Cardiac fibroblast (primary cell): ENCODE results near the gene AEN.

Experiments
- DNase-seq, 2 donors: peaks; one replicate each; pipeline versions ENCODE4 v3.0.0 to v3.0.0-alpha.2; 2010; ENCODE audit warnings: low read depth in 2 of 2
- H3K4me3 ChIP-seq, 2 donors: replicated peaks in 1 of 2; 1 replicate in 1 of 2; 2 replicates in 1 of 2; pipeline ENCODE4 v1.5.1; 2011; ENCODE audit warnings: low read depth in 2 of 2, low read length in 2 of 2, mild to moderate bottlenecking in 2 of 2, moderate library complexity in 1 of 2
- TF ChIP-seq, protein P1 (sequence below): IDR thresholded peaks from one replicate; pipeline ENCODE4 v1.5.1; 2011; ENCODE audit warnings: low read depth, mild to moderate bottlenecking, low read length, inconsistent platforms

The AEN gene

DNA sequence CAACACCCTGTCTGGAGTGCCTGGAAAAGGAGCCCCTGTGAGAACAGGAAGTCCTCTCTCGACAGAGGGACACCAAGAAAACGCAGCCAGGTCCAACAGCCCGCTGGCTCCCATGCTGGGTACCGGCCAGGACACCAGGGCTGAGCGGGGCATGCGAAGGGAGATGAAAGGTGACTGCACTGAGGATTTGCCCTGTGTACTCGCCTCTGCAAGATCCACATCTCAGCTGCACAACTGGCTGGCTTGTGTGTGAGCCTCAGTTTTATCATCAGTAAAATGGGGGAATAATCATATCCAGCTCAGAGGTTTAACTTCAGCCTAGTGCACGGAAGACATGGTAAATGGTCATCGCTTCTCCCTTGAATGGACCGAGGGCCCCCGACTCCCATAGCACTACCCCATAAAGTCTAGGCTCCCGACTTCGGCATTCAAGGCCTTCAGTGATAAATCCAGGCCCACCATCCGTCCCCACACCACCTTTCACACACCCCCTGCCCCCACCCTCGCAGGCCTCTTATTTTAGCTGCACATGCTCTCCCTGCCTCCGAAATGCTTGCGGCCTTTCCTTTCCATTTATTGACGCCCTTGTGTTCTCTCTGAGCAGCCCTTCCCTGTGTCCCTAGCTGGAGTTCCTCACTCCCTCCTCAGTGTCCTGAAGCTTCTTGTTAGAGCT, 33.4 kb downstream of the AEN start:
- TF ChIP-seq, protein P1, sequence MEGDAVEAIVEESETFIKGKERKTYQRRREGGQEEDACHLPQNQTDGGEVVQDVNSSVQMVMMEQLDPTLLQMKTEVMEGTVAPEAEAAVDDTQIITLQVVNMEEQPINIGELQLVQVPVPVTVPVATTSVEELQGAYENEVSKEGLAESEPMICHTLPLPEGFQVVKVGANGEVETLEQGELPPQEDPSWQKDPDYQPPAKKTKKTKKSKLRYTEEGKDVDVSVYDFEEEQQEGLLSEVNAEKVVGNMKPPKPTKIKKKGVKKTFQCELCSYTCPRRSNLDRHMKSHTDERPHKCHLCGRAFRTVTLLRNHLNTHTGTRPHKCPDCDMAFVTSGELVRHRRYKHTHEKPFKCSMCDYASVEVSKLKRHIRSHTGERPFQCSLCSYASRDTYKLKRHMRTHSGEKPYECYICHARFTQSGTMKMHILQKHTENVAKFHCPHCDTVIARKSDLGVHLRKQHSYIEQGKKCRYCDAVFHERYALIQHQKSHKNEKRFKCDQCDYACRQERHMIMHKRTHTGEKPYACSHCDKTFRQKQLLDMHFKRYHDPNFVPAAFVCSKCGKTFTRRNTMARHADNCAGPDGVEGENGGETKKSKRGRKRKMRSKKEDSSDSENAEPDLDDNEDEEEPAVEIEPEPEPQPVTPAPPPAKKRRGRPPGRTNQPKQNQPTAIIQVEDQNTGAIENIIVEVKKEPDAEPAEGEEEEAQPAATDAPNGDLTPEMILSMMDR, result no peak
- no peak overlapping the region for H3K4me3 ChIP-seq
- DNase-seq, result no peak

DNA sequence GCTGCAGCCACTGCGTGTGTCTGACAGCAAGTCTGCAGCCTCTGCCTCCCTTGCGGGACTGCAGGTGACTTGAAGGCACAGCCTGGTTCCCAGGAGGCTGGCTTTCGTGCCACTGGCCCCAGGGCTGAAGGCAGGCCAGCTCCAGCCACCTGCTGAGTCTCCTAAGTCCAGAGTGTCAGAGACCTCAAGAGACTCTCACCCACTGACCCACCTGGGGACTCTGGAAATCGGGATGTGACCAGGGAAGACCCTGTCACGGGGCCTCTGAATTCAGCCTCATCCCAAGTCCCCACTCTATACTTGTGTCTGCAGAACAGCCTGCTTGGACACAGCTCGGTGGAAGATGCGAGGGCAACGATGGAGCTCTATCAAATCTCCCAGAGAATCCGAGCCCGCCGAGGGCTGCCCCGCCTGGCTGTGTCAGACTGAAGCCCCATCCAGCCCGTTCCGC, 34.0 kb downstream of the AEN start:
- no peak overlapping the region for H3K4me3 ChIP-seq
- no peak for DNase-seq
- TF ChIP-seq, protein P1, result no peak

DNA sequence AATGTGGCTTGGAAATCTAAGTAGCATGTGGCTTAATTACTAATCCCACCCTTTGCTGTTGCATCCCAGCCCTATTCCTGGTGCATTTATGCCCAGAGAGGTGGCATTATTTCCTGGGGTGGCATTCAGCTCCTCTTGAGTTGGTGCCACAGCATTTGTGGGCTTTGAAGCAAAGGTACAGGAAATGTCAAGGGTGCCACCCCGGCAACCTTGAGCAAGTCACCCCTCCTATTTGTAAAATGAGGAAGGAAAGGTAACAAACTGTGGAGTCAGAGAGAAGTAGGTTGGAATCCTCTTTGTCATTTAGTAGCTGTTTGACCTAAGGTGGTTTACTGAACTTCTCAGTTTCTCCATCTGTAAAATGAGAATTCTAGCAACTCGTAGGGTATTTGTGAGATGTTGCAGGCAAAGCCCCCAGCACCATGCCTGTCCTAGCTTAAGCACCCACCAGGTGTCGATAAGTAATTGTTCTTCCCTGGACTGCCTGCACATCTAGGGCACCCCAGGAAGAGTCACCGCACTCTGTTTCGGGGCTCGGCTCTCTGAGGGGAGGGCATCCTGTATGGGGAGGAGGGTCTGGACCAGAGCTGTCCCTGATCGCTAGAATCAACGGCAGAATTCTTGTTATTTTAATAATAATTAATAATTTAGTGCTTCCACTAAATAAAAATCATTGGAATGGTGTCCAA, 34.8 kb downstream of the AEN start:
- no peak for DNase-seq
- TF ChIP-seq, protein P1, result no peak
- no peak overlapping the region for H3K4me3 ChIP-seq

DNA sequence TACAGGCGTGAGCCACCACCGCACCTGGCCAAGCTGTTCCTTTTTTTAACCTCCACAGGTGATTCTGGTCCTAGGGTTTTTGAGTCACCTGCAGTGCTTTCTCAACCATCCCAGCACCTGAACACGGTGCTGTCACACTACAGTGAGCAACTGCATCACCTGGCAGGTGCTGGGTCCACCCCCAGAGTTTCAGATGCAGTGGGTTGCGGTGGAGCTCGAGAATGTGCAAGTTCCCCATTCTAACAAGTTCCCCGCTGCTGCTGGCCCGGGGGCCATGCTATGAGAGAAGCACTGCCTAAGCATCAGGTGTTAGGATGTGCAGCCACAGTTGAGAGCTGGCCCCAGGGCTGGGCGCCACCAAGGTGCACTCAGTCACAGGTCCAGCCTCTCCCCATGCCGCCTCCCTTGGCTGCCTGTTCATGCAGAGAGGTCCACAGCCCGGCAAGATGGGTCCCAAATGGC, 35.7 kb downstream of the AEN start:
- no peak overlapping the region for H3K4me3 ChIP-seq
- no peak for DNase-seq
- TF ChIP-seq, protein P1, result no peak

DNA sequence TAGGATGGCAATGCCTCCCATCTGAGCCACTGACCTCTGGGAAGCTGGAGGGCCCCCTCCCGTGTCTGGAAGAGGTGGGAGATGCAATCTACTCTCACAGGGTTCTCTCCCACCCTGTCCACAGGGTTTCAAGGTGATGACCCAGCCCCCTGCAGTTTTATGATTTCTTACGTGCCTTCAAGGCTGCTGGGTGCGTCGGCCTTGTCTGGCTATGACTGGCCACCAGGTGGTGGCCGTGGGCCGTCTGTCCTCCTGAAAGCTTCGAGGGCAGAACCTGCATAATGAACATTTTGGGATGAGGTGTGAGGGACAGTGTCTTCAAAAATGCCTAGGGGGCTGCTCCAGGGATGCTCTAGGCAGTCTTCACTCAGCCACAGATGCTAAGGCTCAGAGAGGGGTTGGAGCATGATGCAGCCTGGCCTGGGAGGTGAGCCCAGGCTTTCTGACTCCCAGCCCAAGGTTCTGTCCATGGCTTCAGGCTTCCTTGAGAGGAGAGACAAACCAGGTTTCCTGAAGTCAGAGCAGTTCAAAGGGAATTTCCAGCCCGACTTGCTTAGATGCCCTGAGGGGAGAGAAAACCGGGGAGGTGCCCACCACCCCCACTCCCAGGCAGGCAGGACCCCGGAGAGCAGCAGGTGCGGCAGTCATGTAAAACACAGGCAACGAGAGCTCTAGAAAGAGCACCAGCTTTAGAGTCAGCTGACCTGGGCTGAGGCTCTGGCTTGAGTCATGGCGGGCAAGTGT, 36.4 kb downstream of the AEN start:
- TF ChIP-seq, protein P1, result peak; percentile 96
- peak; percentile 68 to 69 for DNase-seq
- no peak overlapping the region for H3K4me3 ChIP-seq

DNA sequence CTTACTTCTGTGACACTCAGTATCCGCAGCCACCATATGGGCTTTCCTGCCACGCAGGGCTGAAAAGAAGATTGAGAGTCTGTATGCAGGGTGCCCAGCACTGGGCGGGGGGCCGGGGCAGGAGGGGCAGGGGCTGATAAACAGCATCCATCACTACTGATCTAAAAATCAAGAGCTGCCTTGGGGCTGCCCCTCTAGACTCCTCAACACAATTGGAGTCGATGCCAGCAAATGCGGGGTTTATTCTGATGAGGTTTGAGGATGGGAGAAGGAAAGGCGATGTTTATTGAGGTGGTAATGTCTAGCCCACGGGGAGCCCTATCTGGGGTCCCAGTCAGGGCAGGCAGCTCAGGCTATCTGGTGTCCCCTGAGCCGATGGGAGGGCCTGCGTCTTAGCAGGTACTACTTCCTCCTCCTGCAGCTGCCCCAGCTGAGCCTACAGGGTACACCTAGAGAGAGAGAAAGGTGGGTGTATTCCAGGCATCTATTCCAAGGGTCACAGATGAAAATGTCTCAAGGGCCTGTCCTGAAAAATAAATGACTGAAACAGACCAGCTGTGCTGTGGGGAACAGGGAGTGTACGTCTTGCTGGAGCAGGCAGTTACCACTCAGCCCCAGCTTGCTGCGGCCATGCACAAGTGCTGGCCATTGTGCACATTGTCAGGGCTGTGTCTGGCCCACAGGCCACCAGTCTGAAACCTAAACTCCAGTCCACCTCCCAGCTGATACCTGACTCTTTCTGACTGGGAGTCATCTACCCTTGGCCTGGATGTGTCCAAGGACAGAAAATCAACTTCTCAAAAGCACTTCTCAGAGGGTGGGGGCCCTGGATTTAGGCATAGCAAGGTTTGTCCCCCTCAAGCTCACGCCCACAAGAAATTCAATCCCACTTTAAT, 37.2 kb downstream of the AEN start:
- TF ChIP-seq, protein P1, result no peak
- no peak for DNase-seq
- H3K4me3 ChIP-seq, result no peak overlapping the region
